ENCODE results near the gene VAT1. TPM values are rescaled to one million over a fixed set of nuclear protein-coding genes. Genes with fewer than 3 reads are reported as not detected.
"Not testable (repeated sequence)": the region's sequence is repeated elsewhere in the genome, so short reads cannot be mapped to it uniquely, and the experiment has no call there.

VAT1 gene
- total and polyA plus RNA-seq, 2 donors (not counting 1 experiment from before 2014, with no cell fraction given) = 234 to 297 TPM

- TF ChIP-seq EZH2 (IDR thresholded peaks at IDR 0.05; ENCODE audit: low read length, missing control alignments) (no peak), CTCF (conservative IDR thresholded peaks at IDR 0.05 in 1 of 2, IDR thresholded peaks at IDR 0.05 in 1 of 2; ENCODE audit: low read depth in 1 of 2, low read length in 2 of 2) (no peak)
- Histone ChIP-seq H3K79me2 (ENCODE audit: control insufficient read depth, insufficient read depth, low read length) (peaks cover 24% of the 10 kb centered on the region), H3K4me1 (ENCODE audit: control insufficient read depth, extremely low read depth, insufficient read depth, low read length) (peaks cover 6% of the 10 kb centered on the region), H3K4me2 (ENCODE audit: extremely low read depth, insufficient read depth, low read length) (no peak overlapping the region), H3K36me3 (ENCODE audit: control insufficient read depth, insufficient read depth, low read length) (peaks cover 16% of the 10 kb centered on the region), H3K27me3 (ENCODE audit: control insufficient read depth, insufficient read depth, low read length) (no peaks in the 10 kb centered on the region), H3K27ac (ENCODE audit: insufficient read depth, low read length) (no peak overlapping the region), H3K4me3 (replicated peaks in 1 of 4; ENCODE audit: control extremely low read depth in 1 of 4, insufficient read depth in 1 of 4, low read depth in 3 of 4, low read length in 4 of 4) (no peak overlapping the region), H3K9ac (ENCODE audit: insufficient read depth, low read length) (no peak overlapping the region), H2AFZ (ENCODE audit: low read length) (no peak overlapping the region), H4K20me1 (ENCODE audit: control insufficient read depth, extremely low read depth, insufficient read depth, low read length) (peaks cover 2% of the 10 kb centered on the region), H3K9me3 (ENCODE audit: control insufficient read depth, insufficient read depth, low read depth, low read length) (no peaks in the 10 kb centered on the region)
- peak; percentile 41 to 75 for DNase-seq (ENCODE audit: low read depth in 2 of 2)
These were observed 18.5 kb downstream of the VAT1 start for GRCh38 chr17:43003542-43004172.

- not testable (repeated sequence) for H3K27ac ChIP-seq (ENCODE audit: insufficient read depth, low read length); H3K4me3 ChIP-seq (replicated peaks in 1 of 4; ENCODE audit: control extremely low read depth in 1 of 4, insufficient read depth in 1 of 4, low read depth in 3 of 4, low read length in 4 of 4); H3K27me3 ChIP-seq (ENCODE audit: control insufficient read depth, insufficient read depth, low read length); H4K20me1 ChIP-seq (ENCODE audit: control insufficient read depth, extremely low read depth, insufficient read depth, low read length); H3K9me3 ChIP-seq (ENCODE audit: control insufficient read depth, insufficient read depth, low read depth, low read length); DNase-seq (ENCODE audit: low read depth in 2 of 2); H3K4me2 ChIP-seq (ENCODE audit: extremely low read depth, insufficient read depth, low read length); H2AFZ ChIP-seq (ENCODE audit: low read length); H3K9ac ChIP-seq (ENCODE audit: insufficient read depth, low read length)
- peaks cover 16% of the 10 kb centered on the region for H3K36me3 ChIP-seq (ENCODE audit: control insufficient read depth, insufficient read depth, low read length)
- H3K79me2 ChIP-seq (ENCODE audit: control insufficient read depth, insufficient read depth, low read length) = peaks cover 28% of the 10 kb centered on the region
- peaks cover 11% of the 10 kb centered on the region for H3K4me1 ChIP-seq (ENCODE audit: control insufficient read depth, extremely low read depth, insufficient read depth, low read length)
These were observed 21.3 kb downstream of the VAT1 start for GRCh38 chr17:43000894-43001293.

GRCh38 chr17:42999003-42999525 lies 23.1 kb downstream of the VAT1 start:
- peaks cover 2% of the 10 kb centered on the region for H4K20me1 ChIP-seq (ENCODE audit: control insufficient read depth, extremely low read depth, insufficient read depth, low read length)
- H2AFZ ChIP-seq (ENCODE audit: low read length) = no peak overlapping the region
- peaks cover 16% of the 10 kb centered on the region for H3K36me3 ChIP-seq (ENCODE audit: control insufficient read depth, insufficient read depth, low read length)
- no peaks in the 10 kb centered on the region for H3K27me3 ChIP-seq (ENCODE audit: control insufficient read depth, insufficient read depth, low read length)
- DNase-seq (ENCODE audit: low read depth in 2 of 2) = no peak
- H3K4me3 ChIP-seq (replicated peaks in 1 of 4; ENCODE audit: control extremely low read depth in 1 of 4, insufficient read depth in 1 of 4, low read depth in 3 of 4, low read length in 4 of 4) = peak overlapping the region; percentile 77 to 99 (median 86)
- H3K4me2 ChIP-seq (ENCODE audit: extremely low read depth, insufficient read depth, low read length) = peak overlapping the region; percentile 99
- peaks cover 11% of the 10 kb centered on the region for H3K4me1 ChIP-seq (ENCODE audit: control insufficient read depth, extremely low read depth, insufficient read depth, low read length)
- TF ChIP-seq EZH2 (IDR thresholded peaks at IDR 0.05; ENCODE audit: low read length, missing control alignments) = no peak
- no peak for TF ChIP-seq CTCF (conservative IDR thresholded peaks at IDR 0.05 in 1 of 2, IDR thresholded peaks at IDR 0.05 in 1 of 2; ENCODE audit: low read depth in 1 of 2, low read length in 2 of 2)
- H3K9ac ChIP-seq (ENCODE audit: insufficient read depth, low read length) = peak overlapping the region; percentile 85
- no peaks in the 10 kb centered on the region for H3K9me3 ChIP-seq (ENCODE audit: control insufficient read depth, insufficient read depth, low read depth, low read length)
- peaks cover 28% of the 10 kb centered on the region for H3K79me2 ChIP-seq (ENCODE audit: control insufficient read depth, insufficient read depth, low read length)
- peak overlapping the region; percentile 95 for H3K27ac ChIP-seq (ENCODE audit: insufficient read depth, low read length)
